PC-3 (cell line): ENCODE results near the gene KLHDC8A. TPM values are rescaled to one million over a fixed set of nuclear protein-coding genes. Genes with fewer than 3 reads are reported as not detected.

Experiments used
- ATAC-seq: fragments of 200-7000 bp; cut with Tn5 transposase; 2 replicates; pipeline ENCODE4 v1.9.1; 2020; ENCODE audit warnings: mild to moderate bottlenecking, moderate library complexity
- BruUV-seq: library from RNA; stranded (reverse); fragments of 400-500 nt; replicated peaks from 2 replicates; lab custom pipeline; 2021; lab: Mats Ljungman, UMichigan
- CTCF ChIA-PET: fragments of 300-600 bp; sonication (Branson Sonifier 250); formaldehyde crosslinking; loops from one replicate; lab custom pipeline; 2022; ENCODE audit warnings: antibody characterized with exemption; lab: Charles Lee
- POLR2A ChIA-PET: fragments of 300-600 bp; sonication (Branson Sonifier 250); formaldehyde crosslinking; loops from one replicate; lab custom pipeline; 2022; ENCODE audit warnings: antibody characterized with exemption; ENCODE audit not compliant: unreplicated experiment; lab: Charles Lee
- DNase-seq: peaks from one replicate; pipeline ENCODE4 v3.0.0-alpha.2; 2015
- H2AFZ ChIP-seq: fragments of 300-600 bp; sonication (generic); 2 replicates; pipeline ENCODE4 v1.6.0; 2016; ENCODE audit warnings: antibody characterized with exemption, low read length
- H3F3A ChIP-seq: fragments of 300-600 bp; sonication (generic); one replicate; pipeline ENCODE4 v1.6.0; 2017; ENCODE audit warnings: antibody characterized with exemption, low read length, control low read depth, mild to moderate bottlenecking; ENCODE audit not compliant: unreplicated experiment
- H3K27ac ChIP-seq: fragments of 300-600 bp; sonication (generic); 2 replicates; pipeline ENCODE4 v1.5.1; 2016; ENCODE audit warnings: mild to moderate bottlenecking, low read length
- H3K27me3 ChIP-seq: fragments of 300-600 bp; sonication (generic); 2 replicates; pipeline ENCODE4 v1.6.1; 2016; ENCODE audit warnings: low read length, mixed read lengths
- H3K36me3 ChIP-seq: fragments of 300-600 bp; sonication (generic); 2 replicates; pipeline ENCODE4 v1.6.1; 2016; ENCODE audit warnings: low read depth, mixed run types, low read length, mixed read lengths
- H3K4me1 ChIP-seq: fragments of 300-600 bp; sonication (generic); 2 replicates; pipeline ENCODE4 v1.5.1; 2016; ENCODE audit warnings: low read length; ENCODE audit not compliant: insufficient read depth
- H3K4me2 ChIP-seq: fragments of 300-600 bp; sonication (generic); 2 replicates; pipeline ENCODE4 v1.6.0; 2016; ENCODE audit warnings: low read length
- H3K4me3 ChIP-seq: fragments of 300-600 bp; sonication (generic); 2 replicates; pipeline ENCODE4 v1.5.1; 2016; ENCODE audit warnings: mild to moderate bottlenecking, low read length, mixed read lengths
- H3K79me2 ChIP-seq: fragments of 300-600 bp; sonication (generic); 2 replicates; pipeline ENCODE4 v1.6.1; 2017; ENCODE audit warnings: low read length, mixed read lengths
- H3K9ac ChIP-seq: fragments of 300-600 bp; sonication (generic); 2 replicates; pipeline ENCODE4 v1.6.0; 2016; ENCODE audit warnings: mild to moderate bottlenecking, low read length
- H3K9me2 ChIP-seq: fragments of 300-600 bp; sonication (generic); replicated peaks from 2 replicates; pipeline ENCODE4 v1.6.1; 2016; ENCODE audit warnings: mixed run types, low read length, mixed read lengths
- H3K9me3 ChIP-seq: fragments of 300-600 bp; sonication (generic); 2 replicates; pipeline ENCODE4 v1.6.1; 2016; ENCODE audit warnings: low read length, mixed read lengths
- H4K20me1 ChIP-seq: fragments of 300-600 bp; sonication (generic); 2 replicates; pipeline ENCODE4 v1.6.1; 2016; ENCODE audit warnings: low read length, mixed read lengths
- CTCF ChIP-seq: fragments of 300-600 bp; sonication (generic); conservative IDR thresholded peaks from 2 replicates; pipeline ENCODE4 v1.5.1; 2017; ENCODE audit warnings: antibody characterized with exemption, low read depth, mild to moderate bottlenecking, low read length
- EZH2 ChIP-seq: fragments of 300-600 bp; sonication (generic); IDR thresholded peaks from one replicate; pipeline ENCODE4 v1.6.1; 2017; ENCODE audit warnings: antibody characterized with exemption, mild to moderate bottlenecking, low read length; ENCODE audit not compliant: unreplicated experiment
- EZH2phosphoT487 ChIP-seq: fragments of 300-600 bp; sonication (generic); IDR thresholded peaks from 2 replicates; pipeline ENCODE4 v1.6.1; 2018; ENCODE audit warnings: mild to moderate bottlenecking, antibody characterized with exemption, low read length, borderline replicate concordance
- intact Hi-C: fragments of 100-400 bp; cut with micrococcal nuclease; formaldehyde crosslinking; loops from 2 replicates; pipeline ENCODE4 v1.9.0; 2023
- total RNA-seq: library from RNA; depleted of rRNA; stranded (reverse); fragments of >200 nt; gene quantifications from 2 replicates; pipeline ENCODE4 v1.2.3, GENCODE V29; 2014

Gene KLHDC8A
- total RNA-seq, 1 experiment from 2014 or later = not detected

GRCh38 chr1:205306929-205307566 is 49.7 kb downstream of the KLHDC8A start:
- Histone ChIP-seq H3K27ac (no peak overlapping the region), H3F3A (no peaks in the 10 kb centered on the region), H3K9ac (no peak overlapping the region), H3K27me3 (no peaks in the 10 kb centered on the region), H3K4me1 (no peaks in the 10 kb centered on the region), H4K20me1 (no peaks in the 10 kb centered on the region), H3K9me2 (no peaks in the 10 kb centered on the region), H3K4me3 (no peak overlapping the region), H3K36me3 (no peaks in the 10 kb centered on the region; the same call in none of the 2 replicates), H3K4me2 (no peak overlapping the region), H2AFZ (no peak overlapping the region), H3K79me2 (no peaks in the 10 kb centered on the region), H3K9me3 (no peaks in the 10 kb centered on the region)
- intact Hi-C loops = no loop called here
- DNase-seq (no peak), ATAC-seq (no peak)
- TF ChIP-seq EZH2phosphoT487 (no peak), CTCF (no peak), EZH2 (no peak)
- CTCF ChIA-PET = no interaction called here
- no TSS peak for BruUV-seq
- POLR2A ChIA-PET = no interaction called here

GRCh38 chr1:205304695-205305070 is 52.0 kb downstream of the KLHDC8A start:
- ChIA-PET CTCF (no interaction called here), POLR2A (interaction anchor here (0.6 kb wide), 1 partner anchor 12 kb away, joined by 3 read pairs; no protein-coding TSS in a partner anchor)
- Histone ChIP-seq H3K9me2 (no peaks in the 10 kb centered on the region), H4K20me1 (no peaks in the 10 kb centered on the region), H3K27ac (no peak overlapping the region), H3K9ac (no peak overlapping the region), H3K79me2 (no peaks in the 10 kb centered on the region), H3K36me3 (no peaks in the 10 kb centered on the region; the same call in none of the 2 replicates), H3K4me1 (peaks cover 13% of the 10 kb centered on the region), H3K27me3 (no peaks in the 10 kb centered on the region), H3K4me3 (no peak overlapping the region), H3F3A (no peaks in the 10 kb centered on the region), H2AFZ (no peak overlapping the region), H3K9me3 (no peaks in the 10 kb centered on the region), H3K4me2 (no peak overlapping the region)
- DNase-seq = no peak
- BruUV-seq = no TSS peak
- TF ChIP-seq EZH2 (no peak), CTCF (no peak), EZH2phosphoT487 (no peak)
- ATAC-seq = no peak
- intact Hi-C loops = no loop called here

- TF ChIP-seq EZH2 (no peak), CTCF (no peak), EZH2phosphoT487 (no peak)
- CTCF ChIA-PET = no interaction called here
- ATAC-seq (no peak), DNase-seq (no peak)
- POLR2A ChIA-PET = interaction anchor here (0.6 kb wide), 1 partner anchor 12 kb away, joined by 3 read pairs; no protein-coding TSS in a partner anchor
- H4K20me1 ChIP-seq = no peaks in the 10 kb centered on the region
- no peaks in the 10 kb centered on the region for H3K79me2 ChIP-seq
- no peaks in the 10 kb centered on the region for H3K27me3 ChIP-seq
- no peak overlapping the region for H3K4me2 ChIP-seq
- H2AFZ ChIP-seq = no peak overlapping the region
- H3K27ac ChIP-seq = no peak overlapping the region
- no TSS peak for BruUV-seq
- no peaks in the 10 kb centered on the region for H3K9me3 ChIP-seq
- no peaks in the 10 kb centered on the region for H3K9me2 ChIP-seq
- intact Hi-C loops = no loop called here
- no peaks in the 10 kb centered on the region for H3F3A ChIP-seq
- H3K36me3 ChIP-seq = no peaks in the 10 kb centered on the region; the same call in none of the 2 replicates
- H3K9ac ChIP-seq = no peak overlapping the region
- H3K4me1 ChIP-seq = peaks cover 13% of the 10 kb centered on the region
- no peak overlapping the region for H3K4me3 ChIP-seq
Observed at GRCh38 chr1:205304046-205304694, 52.6 kb downstream of the KLHDC8A start.
